ENCODE results near the gene GRB7.

The GRB7 gene

GRCh38 chr17:39755554-39756379 is 18.0 kb downstream of the GRB7 start:
- TF ChIP-seq CTCF (conservative IDR thresholded peaks at IDR 0.05; ENCODE audit: low read length): no peak
- H3K4me3 ChIP-seq (ENCODE audit: low read length): no peak overlapping the region
- DNase-seq (ENCODE audit: low read depth): peak; percentile 34

- no peak overlapping the region for H3K4me3 ChIP-seq (ENCODE audit: low read length)
Measured at GRCh38 chr17:39756380-39757079, 18.8 kb downstream of the GRB7 start.

GRCh38 chr17:39757176-39757662 is 19.5 kb downstream of the GRB7 start:
- DNase-seq (ENCODE audit: low read depth): no peak
- no peak for TF ChIP-seq CTCF (conservative IDR thresholded peaks at IDR 0.05; ENCODE audit: low read length)
- no peak overlapping the region for H3K4me3 ChIP-seq (ENCODE audit: low read length)

More at GRCh38 chr17:39756380-39757079, 18.8 kb downstream of the GRB7 start:
- no peak for TF ChIP-seq CTCF (conservative IDR thresholded peaks at IDR 0.05; ENCODE audit: low read length)
- DNase-seq (ENCODE audit: low read depth): no peak

- no peak overlapping the region for H3K4me3 ChIP-seq (ENCODE audit: low read length)
- no peak for DNase-seq (ENCODE audit: low read depth)
- no peak for TF ChIP-seq CTCF (conservative IDR thresholded peaks at IDR 0.05; ENCODE audit: low read length)
Measured at GRCh38 chr17:39757931-39758873, 20.5 kb downstream of the GRB7 start.

- no peak for DNase-seq (ENCODE audit: low read depth)
- H3K4me3 ChIP-seq (ENCODE audit: low read length): no peak overlapping the region
- TF ChIP-seq CTCF (conservative IDR thresholded peaks at IDR 0.05; ENCODE audit: low read length): no peak
Measured at GRCh38 chr17:39759204-39759603, 21.5 kb downstream of the GRB7 start.

- no peak for DNase-seq (ENCODE audit: low read depth)
- no peak for TF ChIP-seq CTCF (conservative IDR thresholded peaks at IDR 0.05; ENCODE audit: low read length)
- no peak overlapping the region for H3K4me3 ChIP-seq (ENCODE audit: low read length)
Measured at GRCh38 chr17:39761861-39762496, 24.2 kb downstream of the GRB7 start.
